Stimulated activated CD4-positive, alpha-beta T cell treated with anti-CD3 and anti-CD28 coated beads, TNF-alpha, amount 100 ng/mL, for 4 hours (primary cell): ENCODE results near the gene TEX51.
A peak's percentile ranks its signal among the peaks of the same experiment; 100 is the strongest.

Experiments used
- DNase-seq, 3 experiments: peaks; one replicate each; pipeline ENCODE4 v3.0.0-alpha.2; 2020; ENCODE audit warnings: low read depth in 3 of 3

TEX51 gene

GRCh38 chr2:126878601-126879000 is 20.1 kb upstream of the TEX51 start:
- no peak for DNase-seq

- no peak for DNase-seq
These were observed 19.1 kb upstream of the TEX51 start for GRCh38 chr2:126879348-126880298.

GRCh38 chr2:126880324-126880723 is 18.4 kb upstream of the TEX51 start:
- no peak for DNase-seq

GRCh38 chr2:126880817-126881216 is 17.9 kb upstream of the TEX51 start:
- no peak for DNase-seq

- DNase-seq = no peak
These were observed 17.1 kb upstream of the TEX51 start for GRCh38 chr2:126881591-126881990.

GRCh38 chr2:126882181-126882580 is 16.5 kb upstream of the TEX51 start:
- DNase-seq = no peak

DNA sequence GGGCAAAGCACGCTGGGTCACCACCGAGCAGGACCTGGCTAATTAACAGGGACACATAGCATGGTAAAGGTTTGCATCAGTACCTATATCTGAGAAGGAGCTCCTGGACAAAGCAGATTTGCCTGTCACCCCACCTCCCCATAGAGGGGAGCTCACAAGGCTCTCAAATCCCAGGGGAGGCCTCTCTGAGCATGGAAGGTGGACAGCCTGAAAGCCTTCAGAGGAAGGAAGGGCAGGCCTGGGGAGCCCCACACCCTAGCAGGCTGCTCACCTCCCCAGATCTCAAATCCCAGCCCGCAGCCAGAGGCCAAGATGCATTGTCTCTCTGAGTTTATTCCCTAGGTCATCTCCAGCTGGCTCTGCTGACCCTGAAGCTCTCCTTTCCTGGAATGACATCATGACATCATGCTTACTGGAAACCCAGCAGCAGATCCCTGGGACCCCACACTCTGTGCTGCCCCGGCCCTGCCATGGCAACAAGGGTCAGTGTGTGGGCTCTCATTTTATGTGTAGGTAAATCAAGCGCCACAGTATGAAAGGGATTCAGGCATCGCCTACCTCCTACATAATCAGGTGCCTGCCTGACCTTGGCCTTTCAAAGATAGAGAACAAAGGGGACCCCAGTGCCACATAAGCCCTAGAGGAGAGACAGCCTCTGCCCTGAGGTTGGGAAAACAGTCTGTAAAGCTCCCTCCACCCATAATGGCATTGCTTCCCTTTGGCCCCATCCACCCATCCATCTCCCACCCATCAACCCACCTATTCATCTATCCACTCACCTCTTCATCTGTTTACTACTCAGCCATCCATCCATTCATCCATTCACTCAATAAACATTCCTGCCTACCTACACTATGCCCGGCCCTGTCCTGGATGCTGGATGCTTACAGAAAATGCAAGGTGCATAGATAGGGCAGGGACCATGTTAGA is 15.7 kb upstream of the TEX51 start:
- no peak for DNase-seq

DNA sequence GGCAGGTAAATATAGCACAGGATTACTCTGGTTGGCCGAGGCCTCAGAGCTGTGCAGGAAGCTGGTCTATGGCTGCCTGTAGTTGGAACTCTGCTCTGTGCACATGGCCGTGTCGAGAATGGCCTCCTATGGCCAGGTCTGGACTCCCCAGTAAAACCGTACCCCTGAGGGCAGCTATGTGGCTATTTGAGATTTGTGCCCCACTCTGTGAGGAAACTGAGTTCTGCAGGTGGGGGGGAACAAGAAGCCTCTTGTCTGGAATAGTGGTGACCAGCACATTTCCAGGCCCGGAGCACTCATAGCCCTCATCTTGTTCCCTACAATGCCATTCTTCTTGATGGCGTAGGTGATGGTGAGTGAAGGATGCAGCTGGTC is 15.0 kb upstream of the TEX51 start:
- no peak for DNase-seq

DNA sequence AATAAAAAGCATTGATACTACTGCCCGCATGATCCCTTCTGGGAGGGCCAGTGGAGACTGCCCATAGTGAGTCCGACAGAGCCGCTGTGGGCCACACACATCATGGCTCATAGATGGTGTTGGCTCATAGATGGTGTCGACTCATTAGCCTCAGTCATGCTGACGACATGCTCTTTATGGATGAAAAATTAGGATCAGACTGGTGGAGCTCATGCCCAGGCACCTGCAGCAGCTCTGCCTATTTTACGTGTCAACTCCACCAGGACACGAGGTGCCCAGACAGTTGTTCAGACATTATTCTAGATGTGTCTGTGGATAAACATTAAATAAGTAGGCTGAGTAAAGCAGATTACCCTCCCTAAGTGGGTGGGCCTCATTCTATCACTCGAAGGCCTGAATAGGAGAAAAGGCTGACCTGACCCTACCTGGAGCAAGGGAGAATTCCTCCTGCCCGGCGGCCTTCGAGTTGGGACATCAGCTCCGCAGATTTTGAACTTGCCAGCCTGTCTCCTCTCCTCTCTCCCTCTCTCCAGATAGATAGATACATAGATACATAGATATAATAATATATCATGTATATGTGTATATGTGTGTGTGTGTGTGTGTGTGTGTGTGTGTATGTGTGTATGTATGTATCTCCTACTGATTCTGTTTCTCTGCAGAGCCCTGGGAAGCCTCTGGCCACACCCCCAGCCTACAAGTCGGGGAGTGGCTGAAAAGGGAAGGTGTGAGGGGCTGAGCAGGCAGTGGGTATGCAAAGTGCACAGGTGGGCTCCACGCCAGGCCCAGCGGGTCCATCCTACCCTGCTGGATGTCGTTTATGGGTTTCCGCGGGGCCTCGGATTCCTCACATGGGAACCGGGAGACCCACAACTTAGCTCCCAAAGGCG is 13.6 kb upstream of the TEX51 start:
- no peak for DNase-seq

GRCh38 chr2:126885751-126886210 is 12.9 kb upstream of the TEX51 start:
- no peak for DNase-seq

GRCh38 chr2:126886211-126886915 is 12.3 kb upstream of the TEX51 start:
- peak in 1 of 3 experiments; percentile 1 for DNase-seq

- no peak for DNase-seq
These were observed 11.8 kb upstream of the TEX51 start for GRCh38 chr2:126886916-126887280.

GRCh38 chr2:126887506-126887905 is 11.2 kb upstream of the TEX51 start:
- DNase-seq = no peak

- no peak for DNase-seq
These were observed 10.6 kb upstream of the TEX51 start for GRCh38 chr2:126888046-126888445.

DNA sequence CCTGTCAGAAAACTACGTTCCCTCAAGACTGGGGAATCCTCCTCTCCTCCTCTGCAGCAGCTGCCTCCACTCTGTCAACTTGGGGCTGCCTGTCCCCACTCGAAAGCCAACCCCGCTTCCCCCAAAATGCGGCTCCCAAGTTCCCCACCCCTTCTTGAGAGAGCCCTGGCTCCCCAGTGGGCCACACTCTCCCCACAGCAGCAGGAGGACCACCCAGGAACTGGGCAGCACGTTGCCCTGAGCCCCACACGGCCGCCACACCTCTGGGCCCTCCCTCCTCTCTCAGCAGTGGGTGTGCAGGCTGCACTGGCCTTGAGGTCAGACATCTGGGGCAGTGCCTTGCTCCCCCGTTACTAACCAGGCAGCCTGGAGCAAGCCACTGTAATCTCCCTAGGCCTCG is 9.6 kb upstream of the TEX51 start:
- DNase-seq = no peak

DNA sequence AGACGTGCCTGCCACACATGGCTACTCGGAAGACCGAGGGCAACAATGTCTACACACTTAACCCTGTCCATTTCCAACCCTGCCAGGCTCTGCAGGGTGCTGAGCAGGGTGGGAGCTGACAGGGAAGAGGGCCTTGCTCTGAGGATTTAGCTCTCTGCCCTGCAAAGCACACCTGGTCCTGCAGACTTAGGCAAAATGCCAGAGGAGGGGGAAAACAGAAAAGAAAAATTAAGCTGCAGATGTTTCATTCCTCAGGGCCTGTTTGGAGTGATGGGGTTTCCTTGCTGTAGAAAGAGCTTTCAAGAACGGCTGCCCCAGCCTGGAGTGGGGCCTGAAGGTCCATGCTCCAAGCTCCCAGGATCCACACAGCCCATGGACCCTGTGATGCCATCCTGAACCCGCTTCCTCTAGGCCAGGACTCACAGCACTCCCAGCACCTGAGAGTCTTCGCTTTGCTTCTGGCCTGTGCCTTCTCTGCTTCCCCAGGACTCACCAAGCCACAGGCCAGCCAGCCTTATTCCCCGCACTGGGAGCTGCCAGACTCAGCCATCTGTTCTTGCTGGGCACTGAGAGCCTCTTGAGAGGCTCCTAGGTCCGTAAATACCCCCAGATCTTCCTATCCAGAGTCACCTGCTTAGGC is 9.1 kb upstream of the TEX51 start:
- no peak for DNase-seq

DNA sequence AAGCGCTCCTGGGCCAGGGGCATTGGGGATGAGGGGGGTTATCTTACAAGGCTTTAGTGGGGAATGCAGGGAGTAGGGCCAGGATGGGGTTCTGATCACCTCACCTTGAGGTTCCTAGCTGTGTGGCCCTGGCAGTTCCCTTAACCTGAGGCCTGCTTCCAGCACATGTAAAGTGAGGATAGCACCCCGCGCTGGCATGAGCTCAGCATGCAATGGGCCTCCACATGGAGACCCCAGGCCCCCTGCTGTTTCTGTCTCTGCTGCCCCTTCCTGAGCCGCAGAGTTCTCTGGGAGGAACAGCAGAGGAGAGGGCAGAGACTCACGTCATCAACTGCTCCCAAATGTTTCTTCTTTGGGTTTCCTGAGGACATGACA is 8.6 kb upstream of the TEX51 start:
- DNase-seq = no peak

DNA sequence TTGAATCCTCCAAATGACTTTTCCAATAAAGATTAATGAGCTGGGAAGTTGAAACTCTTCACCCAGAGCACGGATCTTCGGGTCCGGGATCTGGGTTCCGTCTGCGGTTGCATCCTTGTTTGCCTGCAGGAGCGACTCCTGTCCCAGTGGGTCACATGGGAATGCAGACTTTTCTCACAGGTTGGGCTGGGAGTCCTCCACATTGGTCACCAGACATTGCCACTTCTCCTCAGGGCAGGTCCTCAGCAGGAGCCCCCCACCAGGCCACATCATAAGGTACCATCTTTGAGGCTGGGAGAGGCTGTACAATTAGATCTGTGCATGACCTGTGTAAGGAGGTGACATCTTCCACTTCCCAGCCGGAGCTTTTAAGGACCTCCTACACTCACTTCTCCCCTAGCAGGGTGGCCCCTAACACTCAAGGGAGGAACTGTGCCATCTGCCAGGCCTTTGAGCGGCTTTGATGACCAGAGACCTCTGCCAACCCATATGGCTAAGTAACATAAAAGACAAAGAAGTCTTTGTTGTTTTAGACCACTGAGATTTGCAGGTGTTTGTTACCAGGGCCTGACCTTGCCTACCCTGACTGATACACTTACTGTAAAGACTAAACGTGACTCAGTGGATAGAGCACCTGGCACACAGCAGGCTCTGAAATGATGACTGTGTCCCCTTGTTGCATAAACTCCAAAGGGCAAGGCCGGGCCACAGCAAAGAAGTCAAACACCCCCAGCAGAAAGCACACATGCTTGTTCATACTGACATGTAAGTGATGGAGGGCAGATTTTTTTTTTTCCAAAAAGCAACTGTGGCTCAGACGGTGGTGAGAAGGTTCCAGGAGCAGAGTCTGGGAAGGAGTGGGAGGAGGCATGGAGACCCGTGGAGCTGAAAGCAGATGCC is 7.9 kb upstream of the TEX51 start:
- DNase-seq = no peak
